ENCODE results near the gene LRIG1. TPM values are rescaled to one million over a fixed set of nuclear protein-coding genes. Genes with fewer than 3 reads are reported as not detected.

The LRIG1 gene
- total and polyA plus RNA-seq, 2 of the 8 experiments (the other 6 are each of a cell fraction or from before 2014, with no cell fraction given) = 78.1 to 88.7 TPM

GRCh38 chr3:66453651-66454463 is 47.0 kb downstream of the LRIG1 start (continued):
- no peak for TF ChIP-seq CHD7 (IDR thresholded peaks at IDR 0.05; ENCODE audit: insufficient replicate concordance, low read length)
- TF ChIP-seq SRF (IDR thresholded peaks at IDR 0.05; ENCODE audit: low read depth, low read length) = no peak
- no peak for TF ChIP-seq SP1 (IDR thresholded peaks at IDR 0.05; ENCODE audit: low read depth, low read length)
- TF ChIP-seq GTF2F1 (IDR thresholded peaks at IDR 0.05; ENCODE audit: borderline replicate concordance, low read depth, low read length) = no peak
